ENCODE results near the gene COL18A1.
A peak's percentile ranks its signal among the peaks of the same experiment; 100 is the strongest.

The COL18A1 gene

DNA sequence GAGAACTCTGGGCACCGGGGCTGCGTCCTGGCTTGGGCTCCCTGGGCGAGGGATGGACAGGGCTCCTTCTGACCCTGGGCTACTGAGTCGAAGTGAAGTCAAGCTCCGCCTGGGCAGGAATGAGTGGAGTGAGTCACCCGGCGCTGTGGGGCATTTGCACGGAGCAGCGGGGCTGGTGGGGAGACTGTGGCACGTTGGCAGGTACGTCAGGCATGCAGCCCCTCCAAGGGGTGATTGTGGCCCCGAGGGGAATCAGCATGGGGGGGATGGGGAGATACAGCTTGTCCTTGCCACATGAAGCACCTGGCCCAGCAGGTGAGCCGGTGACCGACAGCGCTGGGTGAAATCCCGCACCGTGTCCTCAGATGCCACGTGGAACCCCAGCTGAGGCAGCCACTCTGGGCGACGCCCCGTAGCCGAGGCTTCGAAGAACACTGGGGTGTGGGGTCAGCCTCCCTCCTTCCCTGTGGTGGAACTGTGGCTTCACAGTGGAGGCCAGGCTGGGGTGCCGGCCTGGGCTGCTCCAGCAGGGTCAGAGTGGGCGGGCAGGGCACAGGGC is 62.3 kb downstream of the COL18A1 start:
- DNase-seq = no peak

- DNase-seq = no peak
These were observed 63.3 kb downstream of the COL18A1 start for GRCh38 chr21:45468051-45468970.

GRCh38 chr21:45468971-45469272 is 64.0 kb downstream of the COL18A1 start:
- DNase-seq = no peak

DNA sequence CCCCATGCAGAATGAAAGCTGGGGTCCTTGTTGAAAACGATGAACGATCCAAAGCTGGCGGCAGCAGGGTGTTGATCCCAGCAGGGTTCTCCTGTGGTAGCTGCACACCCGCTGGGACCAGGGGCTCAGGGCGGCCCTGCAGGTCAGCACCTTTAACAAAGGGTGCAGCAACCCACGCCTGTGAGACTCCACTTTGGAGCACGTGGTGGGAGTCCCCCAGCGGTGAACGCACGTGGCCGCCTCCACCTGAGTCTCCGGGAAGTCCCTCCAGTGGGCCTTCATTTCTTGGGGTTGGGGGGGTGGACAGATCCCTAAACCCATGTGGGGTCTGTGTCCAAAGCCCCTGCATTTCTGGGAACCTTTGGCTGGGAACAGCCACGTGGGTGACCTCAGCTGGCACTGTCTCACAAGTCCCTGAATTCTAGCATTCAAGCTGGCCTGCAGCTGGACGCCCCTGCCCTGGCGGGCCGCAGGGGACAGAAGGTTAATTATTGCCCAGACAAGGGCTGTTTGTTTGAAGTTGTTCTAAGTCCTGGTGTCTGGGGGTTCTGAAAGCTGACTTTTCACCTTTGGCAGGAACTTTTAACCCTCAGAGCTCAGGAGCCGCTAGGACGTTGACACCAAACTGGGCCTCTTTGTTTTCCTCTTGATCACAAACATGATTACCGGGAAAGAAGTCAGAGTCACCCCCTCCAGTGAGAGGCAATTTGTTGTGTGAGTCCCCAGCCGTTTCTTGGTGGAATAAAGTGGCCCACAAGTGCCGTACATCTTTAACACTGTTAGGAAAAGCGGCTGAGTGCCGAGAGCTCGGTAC is 64.5 kb downstream of the COL18A1 start:
- DNase-seq = peak; percentile 59

DNA sequence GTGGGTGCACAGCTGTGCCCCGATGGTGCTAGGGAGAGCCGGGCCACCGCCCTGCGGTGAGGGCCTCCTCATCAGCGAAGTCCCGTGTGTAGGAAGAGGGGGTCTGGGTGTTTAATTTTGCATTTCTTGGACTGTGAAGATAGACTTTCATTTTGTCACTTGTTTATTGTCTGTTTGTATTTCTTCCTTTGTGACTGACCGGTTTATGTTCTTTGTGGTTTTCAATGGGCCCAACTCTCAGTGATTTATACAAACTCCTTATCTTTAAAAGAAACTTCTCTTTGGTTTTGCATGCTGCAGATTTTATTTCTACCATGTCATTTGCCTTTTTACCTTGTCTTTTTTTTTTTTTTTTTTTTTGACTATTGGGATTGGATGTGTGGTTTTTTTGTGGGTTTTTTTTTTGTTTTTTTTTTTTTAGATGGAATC is 65.1 kb downstream of the COL18A1 start:
- no peak for DNase-seq

DNA sequence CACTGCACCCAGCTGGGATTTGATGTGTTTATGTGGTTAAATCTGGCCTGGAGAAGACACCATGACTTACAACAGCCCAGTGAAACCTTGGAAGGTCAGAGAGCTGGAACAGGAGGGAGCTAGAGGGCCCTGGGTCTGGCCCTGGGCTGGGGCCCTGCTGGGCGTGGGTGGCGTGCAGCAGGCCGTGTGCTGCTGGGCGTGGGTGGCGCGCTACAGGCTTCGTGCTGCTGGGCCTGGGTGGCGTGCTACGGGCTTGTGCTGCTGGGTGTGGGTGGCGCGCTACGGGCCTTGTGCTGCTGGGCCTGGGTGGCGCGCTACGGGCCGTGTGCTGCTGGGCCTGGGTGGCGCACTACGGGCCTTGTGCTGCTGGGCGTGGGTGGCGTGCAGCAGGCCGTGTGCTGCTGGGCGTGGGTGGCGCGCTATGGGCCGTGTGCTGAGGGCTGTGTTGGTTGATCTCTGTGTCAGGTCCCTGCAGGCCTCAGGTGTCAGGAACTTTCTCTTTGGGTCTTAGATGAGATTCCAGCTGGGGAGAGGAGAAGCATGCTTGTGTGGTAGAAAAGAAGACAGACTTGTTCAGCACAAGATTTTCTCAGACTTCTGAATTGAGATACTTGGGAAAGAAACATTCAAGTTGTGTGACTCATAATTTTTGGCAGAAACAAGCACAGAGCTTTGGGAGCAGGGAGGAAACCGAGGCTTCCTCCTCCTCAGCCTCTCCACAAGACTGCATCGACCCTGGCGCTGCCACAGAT is 66.0 kb downstream of the COL18A1 start:
- DNase-seq = no peak

- DNase-seq = peak; percentile 42
These were observed 66.7 kb downstream of the COL18A1 start for GRCh38 chr21:45471525-45472221.

GRCh38 chr21:45472445-45473365 is 67.7 kb downstream of the COL18A1 start:
- no peak for DNase-seq

DNA sequence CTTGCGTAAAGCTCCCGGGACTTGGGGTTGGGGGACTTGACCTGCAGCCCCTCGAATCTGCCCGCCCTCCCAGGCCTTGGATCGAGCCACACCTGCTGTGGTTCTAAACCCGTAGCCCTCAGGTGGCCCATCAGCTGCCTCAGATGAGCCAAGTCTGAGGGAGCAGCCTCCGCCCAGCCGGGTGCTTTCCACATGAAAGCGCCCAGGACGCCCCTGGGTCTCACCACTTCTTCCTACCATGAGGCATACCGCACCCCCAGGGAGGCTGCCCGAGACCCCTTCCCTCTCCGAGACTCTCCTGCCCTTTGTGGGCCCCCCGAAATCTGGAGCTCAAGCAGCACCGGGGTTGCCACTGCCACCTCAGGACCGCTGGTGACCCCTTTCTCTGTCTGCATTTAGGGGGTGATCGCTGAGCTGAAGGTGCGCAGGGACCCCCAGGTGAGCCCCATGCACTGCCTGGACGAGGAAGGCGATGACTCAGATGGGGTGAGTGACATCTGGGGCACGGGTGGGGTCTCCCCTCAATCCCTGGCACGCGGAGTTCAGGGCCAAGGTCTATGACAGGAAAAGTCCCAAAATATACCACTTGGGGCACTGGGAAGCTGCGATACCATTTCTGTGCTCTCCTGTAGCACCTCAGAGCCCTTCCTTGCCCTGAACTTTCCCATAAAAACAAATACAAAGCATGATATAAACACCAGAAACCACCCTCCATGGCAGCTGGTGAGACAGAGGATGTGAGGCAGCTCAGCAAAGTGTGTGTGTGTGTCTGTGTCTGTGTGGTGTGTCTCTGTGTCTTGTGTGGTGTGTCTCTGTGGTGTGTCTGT is 68.7 kb downstream of the COL18A1 start:
- no peak for DNase-seq

DNA sequence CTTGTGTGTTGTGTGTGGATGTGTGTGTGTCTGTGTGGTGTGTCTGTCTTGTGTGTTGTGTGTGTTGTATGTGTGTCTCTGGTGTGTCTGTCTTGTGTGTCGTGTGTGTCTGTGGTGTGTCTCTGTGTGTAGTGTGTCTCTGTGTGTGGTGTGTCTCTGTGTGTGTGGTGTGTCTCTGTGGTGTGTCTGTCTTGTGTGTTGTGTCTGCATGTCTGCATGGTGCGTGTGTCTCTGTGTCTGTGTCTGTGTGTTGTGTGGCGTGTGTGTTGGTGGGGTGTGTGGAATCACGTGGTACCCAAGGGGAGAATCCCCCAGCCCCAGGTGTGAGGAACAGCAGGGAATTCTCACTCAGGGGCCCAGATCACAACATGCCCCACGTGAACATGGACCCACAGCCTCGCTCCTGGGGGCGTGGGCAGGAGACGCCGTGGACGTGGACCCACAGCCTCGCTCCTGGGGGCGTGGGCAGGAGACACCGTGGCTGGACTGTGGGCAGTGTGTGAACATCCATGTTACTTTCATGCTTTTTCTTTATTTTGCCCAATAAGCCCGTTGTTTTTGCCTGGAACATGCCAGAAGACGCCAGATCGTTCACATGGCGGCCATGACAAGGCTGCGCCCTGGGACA is 69.5 kb downstream of the COL18A1 start:
- DNase-seq = no peak

DNA sequence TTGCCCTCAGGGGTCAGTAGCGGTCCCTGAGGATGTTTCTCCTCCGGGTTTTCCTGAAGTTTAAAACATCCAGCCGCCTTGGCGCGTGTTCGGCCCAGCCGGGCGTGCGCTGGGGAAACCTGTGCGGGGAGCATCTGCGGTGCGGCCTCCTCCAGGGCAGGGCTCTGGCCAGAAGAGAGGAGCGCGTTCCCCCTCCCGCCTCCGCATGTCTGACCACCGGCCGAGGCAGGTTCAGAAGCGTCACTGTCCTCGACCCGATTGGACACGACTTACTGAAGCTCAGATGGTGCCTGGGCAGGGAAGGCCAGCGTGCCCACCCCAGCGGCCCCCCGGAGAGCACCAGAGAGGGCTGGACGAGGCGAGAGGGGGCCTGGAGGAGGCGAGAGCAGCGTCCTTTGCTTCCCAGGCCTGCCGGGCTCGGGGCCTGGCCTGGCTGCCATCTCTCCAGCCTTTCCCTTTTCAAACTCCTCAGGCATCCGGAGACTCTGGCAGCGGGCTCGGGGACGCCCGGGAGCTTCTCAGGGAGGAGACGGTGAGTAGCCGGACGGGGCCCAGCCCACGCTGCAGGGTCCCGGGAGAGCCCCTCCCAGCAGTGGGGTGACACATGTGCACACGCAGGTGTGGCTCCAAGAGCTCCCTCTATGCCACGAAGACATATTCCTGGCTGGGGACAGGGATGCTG is 70.2 kb downstream of the COL18A1 start:
- no peak for DNase-seq

- no peak for DNase-seq
These were observed 71.0 kb downstream of the COL18A1 start for GRCh38 chr21:45475797-45476570.

DNA sequence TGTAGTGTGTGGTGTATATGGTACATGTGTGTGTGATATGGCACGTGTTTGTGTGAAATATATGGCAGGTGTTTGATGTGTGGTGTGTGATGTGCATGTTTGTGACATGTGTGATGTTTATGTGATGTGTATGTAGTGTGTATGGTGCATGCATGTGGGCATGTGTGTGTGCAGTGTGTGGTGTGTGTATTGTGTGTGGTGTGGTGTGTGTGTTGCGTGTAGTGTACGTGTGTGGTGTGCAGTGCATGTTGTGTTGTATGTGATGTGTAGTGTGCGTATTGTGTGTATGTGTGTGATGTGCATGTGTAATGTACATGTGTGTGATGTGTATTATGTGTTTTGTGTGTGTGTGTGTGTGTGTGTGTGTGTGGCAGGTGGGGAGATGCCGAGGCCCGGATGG is 71.6 kb downstream of the COL18A1 start:
- no peak for DNase-seq

DNA sequence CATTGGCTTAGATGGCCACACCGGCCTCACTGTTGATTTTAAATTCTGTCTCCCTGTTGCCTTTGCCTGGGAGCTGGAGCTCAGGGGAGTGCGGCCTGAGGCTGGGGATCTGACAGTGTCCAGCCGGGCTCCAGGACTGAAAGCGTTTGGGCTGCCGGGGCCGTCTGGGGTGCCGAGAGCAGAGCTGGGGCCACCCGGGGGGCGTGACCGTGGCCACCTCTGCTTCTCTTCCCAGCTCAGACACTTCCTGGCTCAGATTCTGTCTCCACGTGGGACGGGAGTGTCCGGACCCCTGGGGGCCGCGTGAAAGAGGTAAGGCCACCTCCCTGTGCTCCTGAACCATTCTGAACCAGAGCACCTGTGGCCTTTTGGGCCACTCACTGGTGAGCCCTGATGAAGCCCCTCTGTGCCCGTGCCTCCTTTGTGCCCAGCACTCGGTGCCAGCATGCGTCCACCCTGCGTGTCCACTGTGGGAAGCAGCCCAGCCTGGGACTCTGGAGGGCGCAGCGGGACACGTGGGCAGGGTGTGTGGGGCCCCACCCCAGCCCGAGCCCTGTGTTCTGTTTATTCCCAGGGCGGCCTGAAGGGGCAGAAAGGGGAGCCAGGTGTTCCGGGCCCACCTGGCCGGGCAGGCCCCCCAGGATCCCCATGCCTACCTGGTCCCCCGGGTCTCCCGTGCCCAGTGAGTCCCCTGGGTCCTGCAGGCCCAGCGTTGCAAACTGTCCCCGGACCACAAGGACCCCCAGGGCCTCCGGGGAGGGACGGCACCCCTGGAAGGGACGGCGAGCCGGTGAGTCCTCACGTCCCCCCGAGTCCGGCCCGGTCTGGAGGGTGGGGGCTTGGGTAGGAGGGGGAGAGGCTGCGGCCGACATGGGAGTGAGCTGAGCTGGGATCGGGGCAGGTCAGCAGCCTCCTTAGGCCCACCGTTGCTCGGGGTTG is 72.5 kb downstream of the COL18A1 start:
- no peak for DNase-seq

DNA sequence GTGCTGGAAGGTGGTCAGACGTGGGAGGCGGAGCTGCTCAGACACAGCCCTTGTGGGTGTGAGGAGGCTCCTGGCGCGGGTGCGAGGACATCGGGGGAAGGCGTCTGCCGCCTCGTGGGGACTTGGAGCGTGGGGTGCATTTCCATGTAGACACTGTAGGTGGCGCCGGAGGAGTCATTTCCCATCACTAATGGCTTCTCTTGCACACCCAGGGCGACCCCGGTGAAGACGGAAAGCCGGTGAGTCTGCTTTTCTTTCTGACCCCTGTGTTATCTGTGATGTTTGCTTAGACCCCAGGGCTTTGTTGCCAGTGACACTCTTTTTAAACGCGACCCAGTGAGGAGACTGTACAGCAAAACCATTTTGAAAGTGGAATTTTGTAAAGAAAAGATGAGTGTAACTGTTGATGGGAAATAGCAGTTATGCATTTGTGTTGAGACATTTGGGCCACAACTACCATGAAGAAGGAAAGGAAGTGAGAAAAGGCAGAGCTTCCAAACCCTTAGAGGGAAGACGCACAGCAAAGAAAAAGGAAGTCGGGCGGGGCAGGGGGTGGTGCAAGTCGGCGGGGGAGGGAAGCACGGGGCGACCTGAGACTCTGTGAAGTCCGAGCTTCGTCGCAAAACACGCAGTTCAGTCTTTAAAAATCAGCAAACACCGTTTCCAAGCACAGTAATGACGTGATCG is 73.3 kb downstream of the COL18A1 start:
- peak; percentile 57 for DNase-seq
